G401 (cell line): ENCODE results near the gene WDR72. TPM values are rescaled to one million over a fixed set of nuclear protein-coding genes. Genes with fewer than 3 reads are reported as not detected.
A peak's percentile ranks its signal among the peaks of the same experiment; 100 is the strongest.

Experiments used
- DNase-seq: peaks from one replicate; pipeline ENCODE4 v3.0.0-alpha.2; 2015; ENCODE audit warnings: low spot score
- in situ Hi-C: cut with HindIII; loops from 2 replicates; pipeline ENCODE4 v1.10.0; 2016; ENCODE audit warnings: low sequenced_read_pairs, mixed read lengths
- total RNA-seq: library from RNA; depleted of rRNA; stranded (reverse); fragments of >200 nt; shearing (Covaris generic); gene quantifications from 2 replicates; pipeline ENCODE4 v1.2.3, GENCODE V29; 2014

WDR72 gene
- total RNA-seq, 1 experiment from 2014 or later = not detected

GRCh38 chr15:53625962-53626845, 133.3 kb downstream of the WDR72 start:
- no peak for DNase-seq
- in situ Hi-C loops = no loop called here

GRCh38 chr15:53625260-53625659, 134.2 kb downstream of the WDR72 start:
- DNase-seq = no peak
- in situ Hi-C loops = no loop called here

- in situ Hi-C loops = no loop called here
- no peak for DNase-seq
These were observed 141.0 kb downstream of the WDR72 start for GRCh38 chr15:53618461-53618860.

GRCh38 chr15:53611145-53611920, 148.1 kb downstream of the WDR72 start:
- no peak for DNase-seq
- in situ Hi-C loops = no loop called here

GRCh38 chr15:53591041-53591440, 168.4 kb downstream of the WDR72 start:
- no peak for DNase-seq

GRCh38 chr15:53590380-53590779, 169.1 kb downstream of the WDR72 start:
- in situ Hi-C loops = no loop called here
- DNase-seq = no peak

More at GRCh38 chr15:53591041-53591440, 168.4 kb downstream of the WDR72 start:
- in situ Hi-C loops = no loop called here

GRCh38 chr15:53589520-53590057, 169.9 kb downstream of the WDR72 start:
- DNase-seq = no peak
- in situ Hi-C loops = no loop called here

GRCh38 chr15:53588773-53589172, 170.7 kb downstream of the WDR72 start:
- no peak for DNase-seq
- in situ Hi-C loops = no loop called here

- peak; percentile 22 for DNase-seq
- in situ Hi-C loops = no loop called here
These were observed 172.7 kb downstream of the WDR72 start for GRCh38 chr15:53586799-53587198.

- DNase-seq = no peak
- in situ Hi-C loops = no loop called here
These were observed 177.9 kb downstream of the WDR72 start for GRCh38 chr15:53581513-53581912.

- peak; percentile 5 for DNase-seq
- in situ Hi-C loops = no loop called here
These were observed 179.1 kb downstream of the WDR72 start for GRCh38 chr15:53580366-53580765.

- in situ Hi-C loops = no loop called here
- no peak for DNase-seq
These were observed 182.6 kb downstream of the WDR72 start for GRCh38 chr15:53576841-53577240.

- in situ Hi-C loops = no loop called here
These were observed 186.4 kb downstream of the WDR72 start for GRCh38 chr15:53573091-53573490.

GRCh38 chr15:53569751-53570480, 189.5 kb downstream of the WDR72 start:
- no peak for DNase-seq
- in situ Hi-C loops = no loop called here

More at GRCh38 chr15:53573091-53573490, 186.4 kb downstream of the WDR72 start:
- no peak for DNase-seq

GRCh38 chr15:53566912-53567311, 192.6 kb downstream of the WDR72 start:
- in situ Hi-C loops = no loop called here
- DNase-seq = no peak

- in situ Hi-C loops = no loop called here
These were observed 193.7 kb downstream of the WDR72 start for GRCh38 chr15:53565721-53566120.

GRCh38 chr15:53564647-53565046, 194.8 kb downstream of the WDR72 start:
- no peak for DNase-seq
- in situ Hi-C loops = no loop called here

More at GRCh38 chr15:53565721-53566120, 193.7 kb downstream of the WDR72 start:
- no peak for DNase-seq

- DNase-seq = no peak
- in situ Hi-C loops = no loop called here
These were observed 195.8 kb downstream of the WDR72 start for GRCh38 chr15:53563627-53564026.
